PC-9 (cell line): ENCODE results near the gene OR13C3. TPM values are rescaled to one million over a fixed set of nuclear protein-coding genes. Genes with fewer than 3 reads are reported as not detected.

Experiments
- BruUV-seq: library from RNA; stranded (reverse); fragments of 400-500 nt; replicated peaks from 2 replicates; lab custom pipeline; 2021; lab: Mats Ljungman, UMichigan
- CTCF ChIA-PET: fragments of 300-600 bp; sonication (Branson Sonifier 250); formaldehyde crosslinking; loops from one replicate; lab custom pipeline; 2022; ENCODE audit warnings: antibody characterized with exemption; lab: Charles Lee
- POLR2A ChIA-PET: fragments of 300-600 bp; sonication (Branson Sonifier 250); formaldehyde crosslinking; loops from one replicate; lab custom pipeline; 2022; ENCODE audit warnings: antibody characterized with exemption; ENCODE audit not compliant: unreplicated experiment; lab: Charles Lee
- DNase-seq, 2 experiments: peaks; one replicate each; pipeline versions ENCODE4 v3.0.0 to v3.0.0-alpha.2; 2015 to 2022; ENCODE audit warnings: mixed read lengths in 1 of 2
- H2AFZ ChIP-seq: fragments of 200-600 bp; sonication (generic); 2 replicates; pipeline ENCODE4 v1.8.1; 2017; ENCODE audit warnings: antibody characterized with exemption
- H3F3A ChIP-seq: fragments of 200-600 bp; sonication (generic); 2 replicates; pipeline ENCODE4 v1.8.1; 2017; ENCODE audit warnings: antibody characterized with exemption, mild to moderate bottlenecking, low read depth; ENCODE audit not compliant: insufficient read depth
- H3K27ac ChIP-seq: fragments of 200-600 bp; sonication (generic); 2 replicates; pipeline ENCODE4 v1.6.1; 2016; ENCODE audit warnings: mixed run types
- H3K27me3 ChIP-seq: fragments of 200-600 bp; sonication (generic); 2 replicates; pipeline ENCODE4 v1.6.1; 2016; ENCODE audit warnings: low read depth, mixed run types; ENCODE audit not compliant: insufficient read depth
- H3K36me3 ChIP-seq: fragments of 200-600 bp; sonication (generic); 2 replicates; pipeline ENCODE4 v1.6.1; 2016; ENCODE audit warnings: low read depth, mixed run types
- H3K4me1 ChIP-seq: fragments of 200-600 bp; sonication (generic); replicated peaks from 2 replicates; pipeline ENCODE4 v1.6.1; 2016; ENCODE audit warnings: mixed run types; ENCODE audit not compliant: insufficient read depth
- H3K4me2 ChIP-seq: fragments of 200-600 bp; sonication (generic); 2 replicates; pipeline ENCODE4 v1.6.1; 2017; ENCODE audit warnings: mixed run types
- H3K4me3 ChIP-seq: fragments of 200-600 bp; sonication (generic); 2 replicates; pipeline ENCODE4 v1.6.1; 2016; ENCODE audit warnings: mixed run types
- H3K79me2 ChIP-seq: fragments of 200-600 bp; sonication (generic); 2 replicates; pipeline ENCODE4 v1.6.1; 2017; ENCODE audit warnings: low read depth, mixed run types
- H3K9me2 ChIP-seq: fragments of 200-600 bp; sonication (generic); 2 replicates; pipeline ENCODE4 v1.8.1; 2017; ENCODE audit warnings: mild to moderate bottlenecking; ENCODE audit not compliant: insufficient read depth
- H3K9me3 ChIP-seq: fragments of 200-600 bp; sonication (generic); 2 replicates; pipeline ENCODE4 v1.8.1; 2016; ENCODE audit warnings: low read depth; ENCODE audit not compliant: insufficient read depth
- H4K20me1 ChIP-seq: fragments of 200-600 bp; sonication (generic); 2 replicates; pipeline ENCODE4 v1.8.1; 2017; ENCODE audit not compliant: insufficient read depth
- EZH2 ChIP-seq: fragments of 200-600 bp; sonication (generic); IDR thresholded peaks from 2 replicates; pipeline ENCODE4 v1.8.0; 2017; ENCODE audit warnings: antibody characterized with exemption, low read depth
- intact Hi-C: fragments of 100-400 bp; cut with micrococcal nuclease; formaldehyde crosslinking; loops from one replicate; pipeline ENCODE4 v1.10.0; 2022; ENCODE audit not compliant: unreplicated experiment
- total RNA-seq: library from RNA; stranded (reverse); gene quantifications from 2 replicates; pipeline ENCODE4 v1.2.3, GENCODE V29; 2021
- TF ChIP-seq, protein P1 (sequence below): fragments of 200-600 bp; sonication (generic); conservative IDR thresholded peaks from 2 replicates; pipeline ENCODE4 v1.6.1; 2017; ENCODE audit warnings: mixed run types, antibody characterized with exemption, mild to moderate bottlenecking, moderate library complexity

The OR13C3 gene
- total RNA-seq, 1 experiment from 2014 or later, result not detected

DNA sequence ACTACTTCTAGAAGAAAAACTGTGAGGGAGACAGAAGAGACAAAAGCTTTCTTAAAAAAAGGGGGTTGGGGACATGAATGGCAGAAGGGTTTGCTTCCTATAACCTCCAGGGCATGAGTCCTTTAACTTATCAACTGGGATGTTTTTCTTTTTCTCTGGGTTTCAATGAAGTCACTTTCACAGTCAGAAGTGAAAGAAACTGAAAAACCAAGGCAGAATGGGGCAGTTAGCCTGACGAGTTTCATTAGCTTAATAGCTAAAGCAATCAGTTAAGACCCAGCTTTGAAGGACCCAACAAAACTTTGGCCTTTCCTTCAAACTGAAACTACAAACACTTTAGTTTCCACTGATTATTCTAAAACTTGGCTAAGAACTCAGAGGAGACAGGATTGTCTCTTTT, 27.7 kb upstream of the OR13C3 start:
- ChIA-PET POLR2A (no interaction called here), CTCF (no interaction called here)

DNA sequence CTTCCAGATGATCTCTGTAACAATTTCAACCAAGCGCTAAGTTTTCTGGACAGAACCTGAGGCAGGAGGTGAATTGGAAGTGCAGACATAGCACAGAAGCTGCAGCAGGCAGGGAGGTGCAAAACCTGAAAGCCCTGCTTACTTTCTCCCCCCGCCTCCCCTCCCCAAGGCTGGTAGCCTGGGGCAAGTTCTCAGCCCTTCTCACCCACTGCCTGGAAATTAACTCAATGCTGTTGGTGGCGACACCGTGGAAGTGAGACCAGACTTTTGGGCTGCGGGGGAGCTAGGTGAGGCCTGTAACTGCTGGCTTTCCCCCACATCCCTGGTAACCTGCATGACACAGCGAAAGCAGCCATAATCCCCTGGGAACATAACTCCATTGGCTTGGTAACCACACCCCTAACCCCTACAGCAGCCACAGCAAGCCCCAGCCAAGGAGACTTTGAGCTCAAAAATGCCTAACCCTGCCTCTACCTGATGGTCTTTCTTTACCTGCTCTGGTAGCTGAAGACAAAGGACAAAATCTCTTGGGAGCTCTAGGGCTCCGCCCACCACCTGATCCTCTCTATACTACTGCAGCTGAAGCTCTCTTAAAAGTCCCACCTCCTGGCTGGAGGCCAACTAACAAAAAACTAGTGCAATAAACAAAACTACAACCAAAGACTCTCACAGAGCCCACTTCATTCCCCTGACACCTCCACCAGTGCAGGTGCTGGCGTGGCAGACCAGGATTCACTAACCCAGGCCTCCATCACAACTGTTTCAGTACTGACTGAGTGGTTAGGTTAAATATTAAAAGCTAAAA, 20.4 kb upstream of the OR13C3 start:
- no peak overlapping the region for H3K4me2 ChIP-seq
- no peak for DNase-seq
- H3K36me3 ChIP-seq, result no peaks in the 10 kb centered on the region
- no peaks in the 10 kb centered on the region for H4K20me1 ChIP-seq
- TF ChIP-seq, protein P1, sequence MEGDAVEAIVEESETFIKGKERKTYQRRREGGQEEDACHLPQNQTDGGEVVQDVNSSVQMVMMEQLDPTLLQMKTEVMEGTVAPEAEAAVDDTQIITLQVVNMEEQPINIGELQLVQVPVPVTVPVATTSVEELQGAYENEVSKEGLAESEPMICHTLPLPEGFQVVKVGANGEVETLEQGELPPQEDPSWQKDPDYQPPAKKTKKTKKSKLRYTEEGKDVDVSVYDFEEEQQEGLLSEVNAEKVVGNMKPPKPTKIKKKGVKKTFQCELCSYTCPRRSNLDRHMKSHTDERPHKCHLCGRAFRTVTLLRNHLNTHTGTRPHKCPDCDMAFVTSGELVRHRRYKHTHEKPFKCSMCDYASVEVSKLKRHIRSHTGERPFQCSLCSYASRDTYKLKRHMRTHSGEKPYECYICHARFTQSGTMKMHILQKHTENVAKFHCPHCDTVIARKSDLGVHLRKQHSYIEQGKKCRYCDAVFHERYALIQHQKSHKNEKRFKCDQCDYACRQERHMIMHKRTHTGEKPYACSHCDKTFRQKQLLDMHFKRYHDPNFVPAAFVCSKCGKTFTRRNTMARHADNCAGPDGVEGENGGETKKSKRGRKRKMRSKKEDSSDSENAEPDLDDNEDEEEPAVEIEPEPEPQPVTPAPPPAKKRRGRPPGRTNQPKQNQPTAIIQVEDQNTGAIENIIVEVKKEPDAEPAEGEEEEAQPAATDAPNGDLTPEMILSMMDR, result no peak
- no peak for TF ChIP-seq EZH2
- no peak overlapping the region for H2AFZ ChIP-seq
- ChIA-PET POLR2A (no interaction called here), CTCF (no interaction called here)
- no TSS peak for BruUV-seq
- no peak overlapping the region for H3K4me3 ChIP-seq
- no peaks in the 10 kb centered on the region for H3K27me3 ChIP-seq
- H3K79me2 ChIP-seq, result no peaks in the 10 kb centered on the region
- no peaks in the 10 kb centered on the region for H3F3A ChIP-seq
- intact Hi-C loops, result no loop called here
- no peaks in the 10 kb centered on the region for H3K9me2 ChIP-seq
- no peaks in the 10 kb centered on the region for H3K9me3 ChIP-seq
- no peaks in the 10 kb centered on the region for H3K4me1 ChIP-seq
- no peak overlapping the region for H3K27ac ChIP-seq

More for the DNA sequence above, 27.7 kb upstream of the OR13C3 start:
- Histone ChIP-seq H3K27me3 (no peaks in the 10 kb centered on the region), H3K4me1 (no peaks in the 10 kb centered on the region), H3K79me2 (no peaks in the 10 kb centered on the region), H3K27ac (no peak overlapping the region), H3K36me3 (no peaks in the 10 kb centered on the region), H3K9me2 (no peaks in the 10 kb centered on the region; the same call in 1 of the 2 replicates), H2AFZ (no peak overlapping the region), H3K9me3 (no peaks in the 10 kb centered on the region), H3K4me2 (no peak overlapping the region), H4K20me1 (no peaks in the 10 kb centered on the region), H3K4me3 (no peak overlapping the region), H3F3A (no peaks in the 10 kb centered on the region)
- no peak for DNase-seq
- intact Hi-C loops, result no loop called here
- no peak for TF ChIP-seq EZH2
- TF ChIP-seq, protein P1, result no peak
- no TSS peak for BruUV-seq

DNA sequence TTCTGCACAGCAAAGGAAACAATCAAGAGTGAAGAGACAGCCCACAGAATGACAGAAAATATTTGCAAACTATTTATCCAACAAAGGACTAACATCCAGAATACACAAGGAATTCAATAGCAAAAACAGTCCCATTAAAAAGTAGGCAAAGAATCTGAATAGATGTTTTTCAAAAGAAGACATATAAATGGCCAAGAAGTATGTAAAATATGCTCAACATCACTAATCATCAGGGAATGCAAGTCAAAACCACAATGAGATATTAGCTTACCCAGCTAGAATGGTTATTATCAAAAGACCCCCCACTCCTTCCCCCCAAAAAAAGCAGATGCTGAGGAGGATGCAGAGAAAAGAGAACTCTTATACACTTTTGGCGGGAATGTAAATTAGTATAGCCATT, 18.9 kb upstream of the OR13C3 start:
- H3K79me2 ChIP-seq, result no peaks in the 10 kb centered on the region
- H3K4me3 ChIP-seq, result no peak overlapping the region
- H2AFZ ChIP-seq, result no peak overlapping the region
- no peak for DNase-seq
- H3F3A ChIP-seq, result no peaks in the 10 kb centered on the region
- intact Hi-C loops, result no loop called here
- H3K27me3 ChIP-seq, result no peaks in the 10 kb centered on the region
- H3K9me3 ChIP-seq, result no peaks in the 10 kb centered on the region
- no peak overlapping the region for H3K27ac ChIP-seq
- H3K36me3 ChIP-seq, result no peaks in the 10 kb centered on the region
- H4K20me1 ChIP-seq, result no peaks in the 10 kb centered on the region
- POLR2A ChIA-PET, result no interaction called here
- TF ChIP-seq, protein P1, result no peak
- TF ChIP-seq EZH2, result no peak
- H3K9me2 ChIP-seq, result no peaks in the 10 kb centered on the region
- CTCF ChIA-PET, result no interaction called here
- H3K4me2 ChIP-seq, result no peak overlapping the region
- BruUV-seq, result no TSS peak
- no peaks in the 10 kb centered on the region for H3K4me1 ChIP-seq
